ENCODE data around the gene TM2D3.

The TM2D3 gene

GRCh38 chr15:101652098-101652785, at the start of gene TM2D3:
Gene TM2D3, minus strand, starts transcription at chr15:101652381. Its CDS starts 20 bp downstream, at chr15:101652361.
- DNase-seq = peak; percentile 91

GRCh38 chr15:101698314-101698713, 46.1 kb upstream of the TM2D3 start:
- no peak for DNase-seq

- DNase-seq = no peak
These were observed 45.3 kb upstream of the TM2D3 start for GRCh38 chr15:101697488-101697887.

GRCh38 chr15:101696829-101697228, 44.6 kb upstream of the TM2D3 start:
- no peak for DNase-seq

GRCh38 chr15:101694261-101694660, 42.1 kb upstream of the TM2D3 start:
- no peak for DNase-seq

- no peak for DNase-seq
These were observed 40.8 kb upstream of the TM2D3 start for GRCh38 chr15:101692801-101693598.

GRCh38 chr15:101689901-101690300, 37.7 kb upstream of the TM2D3 start:
- no peak for DNase-seq

- DNase-seq = no peak
These were observed 34.5 kb upstream of the TM2D3 start for GRCh38 chr15:101686718-101687117.

GRCh38 chr15:101684877-101685276, 32.7 kb upstream of the TM2D3 start:
- DNase-seq = no peak

- no peak for DNase-seq
These were observed 32.2 kb upstream of the TM2D3 start for GRCh38 chr15:101684384-101684783.

- DNase-seq = no peak
These were observed 27.6 kb upstream of the TM2D3 start for GRCh38 chr15:101679806-101680205.

- no peak for DNase-seq
These were observed 24.7 kb upstream of the TM2D3 start for GRCh38 chr15:101676921-101677329.

GRCh38 chr15:101675796-101676582, 23.8 kb upstream of the TM2D3 start:
- no peak for DNase-seq

- no peak for DNase-seq
These were observed 22.8 kb upstream of the TM2D3 start for GRCh38 chr15:101675015-101675414.

GRCh38 chr15:101672298-101672697, 20.1 kb upstream of the TM2D3 start:
- DNase-seq = no peak

- no peak for DNase-seq
These were observed 17.6 kb upstream of the TM2D3 start for GRCh38 chr15:101669744-101670143.

GRCh38 chr15:101667881-101668280, 15.7 kb upstream of the TM2D3 start:
- no peak for DNase-seq

- no peak for DNase-seq
These were observed 12.2 kb upstream of the TM2D3 start for GRCh38 chr15:101664303-101664913.

- DNase-seq = no peak
These were observed 10.0 kb upstream of the TM2D3 start for GRCh38 chr15:101662203-101662602.

- no peak for DNase-seq
These were observed 7.8 kb upstream of the TM2D3 start for GRCh38 chr15:101660005-101660404.

- no peak for DNase-seq
These were observed 6.0 kb upstream of the TM2D3 start for GRCh38 chr15:101657968-101658784.

GRCh38 chr15:101657171-101657570, 5.0 kb upstream of the TM2D3 start:
- DNase-seq = no peak
